HEK293 (cell line): ENCODE data around the gene CSN1S1.

Experiments
- CTCF ChIA-PET: fragments of 350-600 bp; formaldehyde crosslinking; extraction: SDS; loops from one replicate; lab custom pipeline; 2021; ENCODE audit warnings: antibody characterized with exemption; lab: Yijun Ruan, JAX
- POLR2A ChIA-PET: fragments of 300-600 bp; formaldehyde crosslinking; extraction: SDS; loops from one replicate; lab custom pipeline; 2020; ENCODE audit warnings: antibody characterized with exemption, inconsistent platforms; lab: Yijun Ruan, JAX
- H3K27ac ChIP-seq: fragments of 200-500 bp; sonication (Bioruptor generic); 2 replicates; pipeline ENCODE4 v1.5.1; 2014; ENCODE audit warnings: low read depth, low read length, control low read depth, inconsistent platforms; ENCODE audit errors: extremely low read depth
- H3K36me3 ChIP-seq, 2 experiments: fragments of 200-500 bp in 1 of 2; sonication (Bioruptor generic) in 1 of 2; 1 replicate in 1 of 2; 2 replicates in 1 of 2; pipeline ENCODE4 v1.5.1; 2014 to 2017; ENCODE audit warnings: inconsistent platforms in 2 of 2, low read length in 2 of 2; ENCODE audit not compliant: control insufficient read depth in 2 of 2, insufficient read depth in 1 of 2
- H3K4me1 ChIP-seq: fragments of 200-500 bp; sonication (Bioruptor generic); 2 replicates; pipeline ENCODE4 v1.5.1; 2014; ENCODE audit warnings: mild to moderate bottlenecking, low read length, inconsistent platforms; ENCODE audit not compliant: control insufficient read depth, insufficient read depth
- H3K4me3 ChIP-seq: 2 replicates; pipeline ENCODE4 v1.5.1; 2011; ENCODE audit warnings: low read depth, mild to moderate bottlenecking, control low read depth, low read length, moderate library complexity
- H3K9me3 ChIP-seq: fragments of 200-500 bp; sonication (Bioruptor generic); 2 replicates; pipeline ENCODE4 v1.5.1; 2014; ENCODE audit warnings: low read depth, low read length, inconsistent platforms; ENCODE audit not compliant: control insufficient read depth, insufficient read depth
- OVOL3 ChIP-seq: fragments of 450-650 bp; formaldehyde crosslinking; IDR thresholded peaks from 2 replicates; pipeline ENCODE4 v1.5.1; 2016; ENCODE audit warnings: missing biosample characterization, missing genetic modification characterization
- ZFP69B ChIP-seq: fragments of 450-650 bp; formaldehyde crosslinking; IDR thresholded peaks from 2 replicates; pipeline ENCODE4 v1.5.1; 2016; ENCODE audit warnings: missing biosample characterization, missing genetic modification characterization
- ZNF10 ChIP-seq: fragments of 450-650 bp; formaldehyde crosslinking; IDR thresholded peaks from 2 replicates; pipeline ENCODE4 v1.5.1; 2017; ENCODE audit warnings: missing biosample characterization, missing genetic modification characterization
- ZNF175 ChIP-seq: fragments of 450-650 bp; formaldehyde crosslinking; IDR thresholded peaks from 2 replicates; pipeline ENCODE4 v1.5.1; 2016; ENCODE audit warnings: missing biosample characterization, missing genetic modification characterization
- ZNF202 ChIP-seq: fragments of 450-650 bp; formaldehyde crosslinking; IDR thresholded peaks from 2 replicates; pipeline ENCODE4 v1.5.1; 2016; ENCODE audit warnings: missing biosample characterization, missing genetic modification characterization, borderline replicate concordance
- ZNF214 ChIP-seq: fragments of 450-650 bp; formaldehyde crosslinking; IDR thresholded peaks from 2 replicates; pipeline ENCODE4 v1.5.1; 2017; ENCODE audit warnings: missing biosample characterization, mild to moderate bottlenecking, missing genetic modification characterization, borderline replicate concordance
- ZNF239 ChIP-seq: fragments of 450-650 bp; formaldehyde crosslinking; IDR thresholded peaks from 2 replicates; pipeline ENCODE4 v1.5.1; 2016; ENCODE audit warnings: missing biosample characterization, missing genetic modification characterization
- ZNF366 ChIP-seq: fragments of 450-650 bp; formaldehyde crosslinking; conservative IDR thresholded peaks from 2 replicates; pipeline ENCODE4 v1.5.1; 2016; ENCODE audit warnings: missing biosample characterization, missing genetic modification characterization
- ZNF404 ChIP-seq: fragments of 450-650 bp; formaldehyde crosslinking; IDR thresholded peaks from 2 replicates; pipeline ENCODE4 v1.5.1; 2017; ENCODE audit warnings: missing biosample characterization, missing genetic modification characterization
- ZNF48 ChIP-seq: fragments of 450-650 bp; formaldehyde crosslinking; IDR thresholded peaks from 2 replicates; pipeline ENCODE4 v1.5.1; 2016; ENCODE audit warnings: missing biosample characterization, missing genetic modification characterization
- ZNF501 ChIP-seq: fragments of 450-650 bp; formaldehyde crosslinking; IDR thresholded peaks from 2 replicates; pipeline ENCODE4 v1.5.1; 2016; ENCODE audit warnings: missing biosample characterization, missing genetic modification characterization
- ZNF521 ChIP-seq: fragments of 450-650 bp; formaldehyde crosslinking; IDR thresholded peaks from 2 replicates; pipeline ENCODE4 v1.5.1; 2017; ENCODE audit warnings: missing biosample characterization, mild to moderate bottlenecking, missing genetic modification characterization
- ZNF529 ChIP-seq: fragments of 450-650 bp; formaldehyde crosslinking; IDR thresholded peaks from 2 replicates; pipeline ENCODE4 v1.5.1; 2017; ENCODE audit warnings: missing genetic modification characterization, missing biosample characterization; ENCODE audit not compliant: insufficient replicate concordance
- ZNF623 ChIP-seq: fragments of 450-650 bp; formaldehyde crosslinking; IDR thresholded peaks from 2 replicates; pipeline ENCODE4 v1.5.1; 2016; ENCODE audit warnings: missing biosample characterization, missing genetic modification characterization
- ZNF707 ChIP-seq: fragments of 450-650 bp; formaldehyde crosslinking; IDR thresholded peaks from 2 replicates; pipeline ENCODE4 v1.5.1; 2016; ENCODE audit warnings: missing biosample characterization, missing genetic modification characterization
- ZNF792 ChIP-seq: fragments of 450-650 bp; formaldehyde crosslinking; IDR thresholded peaks from 2 replicates; pipeline ENCODE4 v1.5.1; 2016; ENCODE audit warnings: missing biosample characterization, missing genetic modification characterization
- ZSCAN23 ChIP-seq: fragments of 450-650 bp; formaldehyde crosslinking; IDR thresholded peaks from 2 replicates; pipeline ENCODE4 v1.5.1; 2016; ENCODE audit warnings: missing biosample characterization, missing genetic modification characterization
- ZSCAN30 ChIP-seq: fragments of 450-650 bp; IDR thresholded peaks from 2 replicates; pipeline ENCODE4 v1.5.1; 2018; ENCODE audit warnings: missing biosample characterization, mild to moderate bottlenecking, missing genetic modification characterization, moderate library complexity
- TF ChIP-seq, protein P1 (sequence below): fragments of 450-650 bp; formaldehyde crosslinking; IDR thresholded peaks from 2 replicates; pipeline ENCODE4 v1.5.1; 2016; ENCODE audit warnings: missing biosample characterization, missing genetic modification characterization
- TF ChIP-seq, protein P2 (sequence below): fragments of 450-650 bp; formaldehyde crosslinking; IDR thresholded peaks from 2 replicates; pipeline ENCODE4 v1.5.0; 2017; ENCODE audit warnings: missing biosample characterization, missing genetic modification characterization, borderline replicate concordance
- TF ChIP-seq, protein P3 (sequence below): fragments of 450-650 bp; formaldehyde crosslinking; IDR thresholded peaks from 2 replicates; pipeline ENCODE4; 2016; ENCODE audit warnings: missing biosample characterization, missing genetic modification characterization
- TF ChIP-seq, protein P4 (sequence below): fragments of 450-650 bp; formaldehyde crosslinking; IDR thresholded peaks from 2 replicates; pipeline ENCODE4 v1.5.1; 2016; ENCODE audit warnings: missing biosample characterization, missing genetic modification characterization, low read depth
- TF ChIP-seq, protein P5 (sequence below): fragments of 450-650 bp; formaldehyde crosslinking; IDR thresholded peaks from 2 replicates; pipeline ENCODE4 v1.5.1; 2017; ENCODE audit warnings: missing biosample characterization, missing genetic modification characterization
- TF ChIP-seq, protein P6 (sequence below): fragments of 450-650 bp; formaldehyde crosslinking; IDR thresholded peaks from 2 replicates; pipeline ENCODE4 v1.5.1; 2017; ENCODE audit warnings: missing biosample characterization, missing genetic modification characterization

The CSN1S1 gene

DNA sequence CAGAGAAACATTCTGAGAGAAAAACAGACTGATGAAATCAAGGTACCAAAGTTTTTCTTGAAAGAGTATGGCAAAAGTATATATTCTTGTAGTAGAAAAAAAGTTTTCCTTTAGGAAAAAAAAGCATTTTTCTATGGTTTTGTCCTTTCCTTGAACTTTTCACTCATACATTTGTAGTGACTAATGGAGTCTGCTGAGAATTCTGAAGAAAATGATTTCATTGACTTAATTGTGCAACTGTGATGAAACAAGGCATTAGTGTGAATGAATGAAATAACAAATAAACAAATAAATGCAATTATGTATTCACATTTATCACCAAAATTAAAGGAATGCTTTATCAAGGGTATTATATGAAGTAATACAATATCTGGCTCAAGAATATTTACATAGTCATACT lies 5.7 kb downstream of the CSN1S1 start:
- H3K9me3 ChIP-seq: no peaks in the 10 kb centered on the region
- no peak overlapping the region for H3K27ac ChIP-seq
- no peaks in the 10 kb centered on the region for H3K4me1 ChIP-seq
- ChIA-PET CTCF (no interaction called here), POLR2A (no interaction called here)
- no peaks in the 10 kb centered on the region for H3K36me3 ChIP-seq
- TF ChIP-seq ZNF529 (tag by site-specific recombination): no peak
- TF ChIP-seq, protein P1, sequence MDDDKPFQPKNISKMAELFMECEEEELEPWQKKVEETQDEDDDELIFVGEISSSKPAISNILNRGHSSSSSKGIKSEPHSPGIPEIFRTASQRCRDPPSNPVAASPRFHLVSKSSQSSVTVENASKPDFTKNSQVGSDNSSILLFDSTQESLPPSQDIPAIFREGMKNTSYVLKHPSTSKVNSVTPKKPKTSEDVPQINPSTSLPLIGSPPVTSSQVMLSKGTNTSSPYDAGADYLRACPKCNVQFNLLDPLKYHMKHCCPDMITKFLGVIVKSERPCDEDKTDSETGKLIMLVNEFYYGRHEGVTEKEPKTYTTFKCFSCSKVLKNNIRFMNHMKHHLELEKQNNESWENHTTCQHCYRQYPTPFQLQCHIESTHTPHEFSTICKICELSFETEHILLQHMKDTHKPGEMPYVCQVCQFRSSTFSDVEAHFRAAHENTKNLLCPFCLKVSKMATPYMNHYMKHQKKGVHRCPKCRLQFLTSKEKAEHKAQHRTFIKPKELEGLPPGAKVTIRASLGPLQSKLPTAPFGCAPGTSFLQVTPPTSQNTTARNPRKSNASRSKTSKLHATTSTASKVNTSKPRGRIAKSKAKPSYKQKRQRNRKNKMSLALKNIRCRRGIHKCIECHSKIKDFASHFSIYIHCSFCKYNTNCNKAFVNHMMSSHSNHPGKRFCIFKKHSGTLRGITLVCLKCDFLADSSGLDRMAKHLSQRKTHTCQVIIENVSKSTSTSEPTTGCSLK (tag by site-specific recombination): no peak
- no peak for TF ChIP-seq ZNF501 (tag by site-specific recombination)
- TF ChIP-seq ZNF48 (tag by site-specific recombination): no peak
- no peak for TF ChIP-seq ZNF202 (tag by site-specific recombination)
- no peak for TF ChIP-seq ZNF521 (tag by site-specific recombination)
- TF ChIP-seq, protein P2, sequence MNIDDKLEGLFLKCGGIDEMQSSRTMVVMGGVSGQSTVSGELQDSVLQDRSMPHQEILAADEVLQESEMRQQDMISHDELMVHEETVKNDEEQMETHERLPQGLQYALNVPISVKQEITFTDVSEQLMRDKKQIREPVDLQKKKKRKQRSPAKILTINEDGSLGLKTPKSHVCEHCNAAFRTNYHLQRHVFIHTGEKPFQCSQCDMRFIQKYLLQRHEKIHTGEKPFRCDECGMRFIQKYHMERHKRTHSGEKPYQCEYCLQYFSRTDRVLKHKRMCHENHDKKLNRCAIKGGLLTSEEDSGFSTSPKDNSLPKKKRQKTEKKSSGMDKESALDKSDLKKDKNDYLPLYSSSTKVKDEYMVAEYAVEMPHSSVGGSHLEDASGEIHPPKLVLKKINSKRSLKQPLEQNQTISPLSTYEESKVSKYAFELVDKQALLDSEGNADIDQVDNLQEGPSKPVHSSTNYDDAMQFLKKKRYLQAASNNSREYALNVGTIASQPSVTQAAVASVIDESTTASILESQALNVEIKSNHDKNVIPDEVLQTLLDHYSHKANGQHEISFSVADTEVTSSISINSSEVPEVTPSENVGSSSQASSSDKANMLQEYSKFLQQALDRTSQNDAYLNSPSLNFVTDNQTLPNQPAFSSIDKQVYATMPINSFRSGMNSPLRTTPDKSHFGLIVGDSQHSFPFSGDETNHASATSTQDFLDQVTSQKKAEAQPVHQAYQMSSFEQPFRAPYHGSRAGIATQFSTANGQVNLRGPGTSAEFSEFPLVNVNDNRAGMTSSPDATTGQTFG: no peak
- TF ChIP-seq ZNF175 (tag by site-specific recombination): no peak
- no peak for TF ChIP-seq ZNF10 (tag by site-specific recombination)
- no peak for TF ChIP-seq ZNF792
- no peak for TF ChIP-seq ZSCAN30
- TF ChIP-seq OVOL3: no peak
- TF ChIP-seq, protein P3, sequence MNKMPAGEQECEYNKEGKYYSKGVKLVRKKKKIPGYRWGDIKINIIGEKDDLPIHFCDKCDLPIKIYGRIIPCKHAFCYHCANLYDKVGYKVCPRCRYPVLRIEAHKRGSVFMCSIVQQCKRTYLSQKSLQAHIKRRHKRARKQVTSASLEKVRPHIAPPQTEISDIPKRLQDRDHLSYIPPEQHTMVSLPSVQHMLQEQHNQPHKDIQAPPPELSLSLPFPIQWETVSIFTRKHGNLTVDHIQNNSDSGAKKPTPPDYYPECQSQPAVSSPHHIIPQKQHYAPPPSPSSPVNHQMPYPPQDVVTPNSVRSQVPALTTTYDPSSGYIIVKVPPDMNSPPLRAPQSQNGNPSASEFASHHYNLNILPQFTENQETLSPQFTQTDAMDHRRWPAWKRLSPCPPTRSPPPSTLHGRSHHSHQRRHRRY (tag by site-specific recombination): no peak
- no peak for TF ChIP-seq ZNF707 (tag by site-specific recombination)
- no peak for TF ChIP-seq ZNF623 (tag by site-specific recombination)
- no peak for TF ChIP-seq ZNF404 (tag by site-specific recombination)
- TF ChIP-seq, protein P4, sequence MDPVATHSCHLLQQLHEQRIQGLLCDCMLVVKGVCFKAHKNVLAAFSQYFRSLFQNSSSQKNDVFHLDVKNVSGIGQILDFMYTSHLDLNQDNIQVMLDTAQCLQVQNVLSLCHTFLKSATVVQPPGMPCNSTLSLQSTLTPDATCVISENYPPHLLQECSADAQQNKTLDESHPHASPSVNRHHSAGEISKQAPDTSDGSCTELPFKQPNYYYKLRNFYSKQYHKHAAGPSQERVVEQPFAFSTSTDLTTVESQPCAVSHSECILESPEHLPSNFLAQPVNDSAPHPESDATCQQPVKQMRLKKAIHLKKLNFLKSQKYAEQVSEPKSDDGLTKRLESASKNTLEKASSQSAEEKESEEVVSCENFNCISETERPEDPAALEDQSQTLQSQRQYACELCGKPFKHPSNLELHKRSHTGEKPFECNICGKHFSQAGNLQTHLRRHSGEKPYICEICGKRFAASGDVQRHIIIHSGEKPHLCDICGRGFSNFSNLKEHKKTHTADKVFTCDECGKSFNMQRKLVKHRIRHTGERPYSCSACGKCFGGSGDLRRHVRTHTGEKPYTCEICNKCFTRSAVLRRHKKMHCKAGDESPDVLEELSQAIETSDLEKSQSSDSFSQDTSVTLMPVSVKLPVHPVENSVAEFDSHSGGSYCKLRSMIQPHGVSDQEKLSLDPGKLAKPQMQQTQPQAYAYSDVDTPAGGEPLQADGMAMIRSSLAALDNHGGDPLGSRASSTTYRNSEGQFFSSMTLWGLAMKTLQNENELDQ (tag by site-specific recombination): no peak
- no peak for TF ChIP-seq ZNF214 (tag by site-specific recombination)
- TF ChIP-seq ZNF239 (tag by site-specific recombination): no peak
- no peak overlapping the region for H3K4me3 ChIP-seq

DNA sequence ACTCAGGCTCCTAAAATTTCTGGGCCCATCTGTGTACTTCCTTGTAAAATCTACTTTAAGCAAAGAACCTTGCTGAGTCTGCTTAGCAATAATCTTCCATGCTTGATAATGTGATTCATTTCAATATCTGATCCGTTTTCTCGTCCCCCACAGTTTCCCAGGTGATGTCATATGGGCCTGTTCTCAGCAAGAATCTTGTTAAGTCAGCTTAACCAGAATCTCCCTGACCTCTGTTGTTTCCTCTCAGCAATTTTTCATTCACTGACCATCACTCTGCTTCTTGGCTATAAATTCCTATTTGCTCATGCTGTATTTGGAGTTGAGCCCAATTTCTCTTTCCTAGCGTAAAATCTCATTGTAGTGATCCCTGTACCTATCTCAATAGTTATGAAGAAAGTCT lies 20.7 kb downstream of the CSN1S1 start:
- ChIA-PET POLR2A (no interaction called here), CTCF (no interaction called here)
- no peaks in the 10 kb centered on the region for H3K9me3 ChIP-seq
- H3K4me3 ChIP-seq: no peak overlapping the region
- H3K27ac ChIP-seq: no peak overlapping the region
- no peaks in the 10 kb centered on the region for H3K36me3 ChIP-seq
- no peaks in the 10 kb centered on the region for H3K4me1 ChIP-seq
- TF ChIP-seq ZFP69B: no peak
- TF ChIP-seq ZNF366: no peak
- TF ChIP-seq ZSCAN23: no peak
- TF ChIP-seq, protein P5, sequence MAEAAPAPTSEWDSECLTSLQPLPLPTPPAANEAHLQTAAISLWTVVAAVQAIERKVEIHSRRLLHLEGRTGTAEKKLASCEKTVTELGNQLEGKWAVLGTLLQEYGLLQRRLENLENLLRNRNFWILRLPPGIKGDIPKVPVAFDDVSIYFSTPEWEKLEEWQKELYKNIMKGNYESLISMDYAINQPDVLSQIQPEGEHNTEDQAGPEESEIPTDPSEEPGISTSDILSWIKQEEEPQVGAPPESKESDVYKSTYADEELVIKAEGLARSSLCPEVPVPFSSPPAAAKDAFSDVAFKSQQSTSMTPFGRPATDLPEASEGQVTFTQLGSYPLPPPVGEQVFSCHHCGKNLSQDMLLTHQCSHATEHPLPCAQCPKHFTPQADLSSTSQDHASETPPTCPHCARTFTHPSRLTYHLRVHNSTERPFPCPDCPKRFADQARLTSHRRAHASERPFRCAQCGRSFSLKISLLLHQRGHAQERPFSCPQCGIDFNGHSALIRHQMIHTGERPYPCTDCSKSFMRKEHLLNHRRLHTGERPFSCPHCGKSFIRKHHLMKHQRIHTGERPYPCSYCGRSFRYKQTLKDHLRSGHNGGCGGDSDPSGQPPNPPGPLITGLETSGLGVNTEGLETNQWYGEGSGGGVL (tag by site-specific recombination): no peak
- TF ChIP-seq, protein P6, sequence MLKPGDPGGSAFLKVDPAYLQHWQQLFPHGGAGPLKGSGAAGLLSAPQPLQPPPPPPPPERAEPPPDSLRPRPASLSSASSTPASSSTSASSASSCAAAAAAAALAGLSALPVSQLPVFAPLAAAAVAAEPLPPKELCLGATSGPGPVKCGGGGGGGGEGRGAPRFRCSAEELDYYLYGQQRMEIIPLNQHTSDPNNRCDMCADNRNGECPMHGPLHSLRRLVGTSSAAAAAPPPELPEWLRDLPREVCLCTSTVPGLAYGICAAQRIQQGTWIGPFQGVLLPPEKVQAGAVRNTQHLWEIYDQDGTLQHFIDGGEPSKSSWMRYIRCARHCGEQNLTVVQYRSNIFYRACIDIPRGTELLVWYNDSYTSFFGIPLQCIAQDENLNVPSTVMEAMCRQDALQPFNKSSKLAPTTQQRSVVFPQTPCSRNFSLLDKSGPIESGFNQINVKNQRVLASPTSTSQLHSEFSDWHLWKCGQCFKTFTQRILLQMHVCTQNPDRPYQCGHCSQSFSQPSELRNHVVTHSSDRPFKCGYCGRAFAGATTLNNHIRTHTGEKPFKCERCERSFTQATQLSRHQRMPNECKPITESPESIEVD (tag by site-specific recombination): no peak
